SK-N-SH treated with all-trans-retinoic acid at 6 μM for 48 hours (cell line): ENCODE measurements around the gene ZHX3.

ENCODE experiments used
- ATAC-seq: fragments of 200-7000 bp; cut with Tn5 transposase; 3 replicates; pipeline ENCODE4 v1.9.1; 2020; ENCODE audit warnings: mild to moderate bottlenecking, moderate library complexity
- BACH2 ChIP-seq: fragments of 250-450 bp; sonication (Bioruptor Pico); IDR thresholded peaks from 2 replicates; pipeline ENCODE4 v1.9.0; 2021; ENCODE audit warnings: mild to moderate bottlenecking, borderline replicate concordance
- CSDC2 ChIP-seq: fragments of 250-450 bp; sonication (Bioruptor Pico); IDR thresholded peaks from 2 replicates; pipeline ENCODE4 v1.5.0; 2020; ENCODE audit warnings: mild to moderate bottlenecking, moderate library complexity
- CSRNP3 ChIP-seq: fragments of 250-450 bp; sonication (Bioruptor Pico); IDR thresholded peaks from 2 replicates; pipeline ENCODE4 v1.5.1; 2021; ENCODE audit warnings: mild to moderate bottlenecking, moderate library complexity
- ESRRG ChIP-seq: fragments of 250-450 bp; sonication (Bioruptor Pico); IDR thresholded peaks from 2 replicates; pipeline ENCODE4 v1.6.1; 2021; ENCODE audit warnings: mild to moderate bottlenecking
- GLIS3 ChIP-seq: fragments of 250-450 bp; sonication (Bioruptor Pico); IDR thresholded peaks from 2 replicates; pipeline ENCODE4 v1.5.0; 2020; ENCODE audit warnings: mild to moderate bottlenecking, moderate library complexity
- ISL1 ChIP-seq: fragments of 250-450 bp; sonication (Bioruptor Pico); IDR thresholded peaks from 2 replicates; pipeline ENCODE4 v2.1.2; 2022; ENCODE audit warnings: mild to moderate bottlenecking, moderate library complexity
- OSR1 ChIP-seq: fragments of 250-450 bp; sonication (Bioruptor Pico); IDR thresholded peaks from 2 replicates; pipeline ENCODE4 v1.8.0; 2022; ENCODE audit warnings: moderate library complexity, mild to moderate bottlenecking, inconsistent platforms
- PATZ1 ChIP-seq: fragments of 250-450 bp; sonication (Bioruptor Pico); IDR thresholded peaks from 2 replicates; pipeline ENCODE4 v1.8.0; 2020; ENCODE audit warnings: mild to moderate bottlenecking, moderate library complexity, borderline replicate concordance
- PPARA ChIP-seq: fragments of 250-450 bp; sonication (Bioruptor Pico); IDR thresholded peaks from 2 replicates; pipeline ENCODE4 v1.5.0; 2020; ENCODE audit warnings: mild to moderate bottlenecking, borderline replicate concordance
- SNAI2 ChIP-seq: fragments of 250-450 bp; sonication (Bioruptor Pico); IDR thresholded peaks from 2 replicates; pipeline ENCODE4 v1.5.0; 2020; ENCODE audit warnings: mild to moderate bottlenecking, moderate library complexity
- TCF4 ChIP-seq: fragments of 250-450 bp; sonication (Bioruptor Pico); IDR thresholded peaks from 2 replicates; pipeline ENCODE4 v1.8.0; 2021; ENCODE audit warnings: mild to moderate bottlenecking, moderate library complexity, borderline replicate concordance
- TOX ChIP-seq: fragments of 250-450 bp; sonication (Bioruptor Pico); IDR thresholded peaks from 2 replicates; pipeline ENCODE4 v1.8.0; 2021; ENCODE audit warnings: mild to moderate bottlenecking, moderate library complexity, borderline replicate concordance
- TSHZ2 ChIP-seq: fragments of 250-450 bp; sonication (Bioruptor Pico); IDR thresholded peaks from 2 replicates; pipeline ENCODE4 v1.5.0; 2020; ENCODE audit warnings: mild to moderate bottlenecking, moderate library complexity
- ZC3H10 ChIP-seq: fragments of 250-450 bp; sonication (Bioruptor Pico); IDR thresholded peaks from 2 replicates; pipeline ENCODE4 v1.5.1; 2021; ENCODE audit warnings: mild to moderate bottlenecking, moderate library complexity
- ZFP3 ChIP-seq: fragments of 250-450 bp; sonication (Bioruptor Pico); IDR thresholded peaks from 2 replicates; pipeline ENCODE4 v1.5.0; 2020; ENCODE audit warnings: mild to moderate bottlenecking, moderate library complexity
- ZFP30 ChIP-seq: fragments of 450-650 bp; formaldehyde crosslinking; IDR thresholded peaks from 2 replicates; pipeline ENCODE4 v1.5.0; 2022; ENCODE audit warnings: mild to moderate bottlenecking, moderate library complexity
- ZNF565 ChIP-seq: fragments of 450-650 bp; formaldehyde crosslinking; conservative IDR thresholded peaks from 2 replicates; pipeline ENCODE4 v1.5.0; 2020; ENCODE audit warnings: low read depth, mild to moderate bottlenecking, moderate library complexity
- ZNF70 ChIP-seq: fragments of 450-650 bp; formaldehyde crosslinking; IDR thresholded peaks from 2 replicates; pipeline ENCODE4 v1.5.0; 2020; ENCODE audit warnings: mild to moderate bottlenecking, moderate library complexity
- ZNF8 ChIP-seq: fragments of 450-650 bp; formaldehyde crosslinking; IDR thresholded peaks from 2 replicates; pipeline ENCODE4 v1.5.0; 2020; ENCODE audit warnings: mild to moderate bottlenecking, moderate library complexity

Gene ZHX3

GRCh38 chr20:41171736-41172295, 145.7 kb downstream of the ZHX3 start (continued):
- TF ChIP-seq ZNF565 (CRISPR knock-in tag) (no peak), TCF4 (CRISPR knock-in tag) (no peak), BACH2 (CRISPR knock-in tag) (no peak), ZNF8 (no peak)
- TF ChIP-seq, all 23 proteins: peak for 0

GRCh38 chr20:41170386-41171105, 147.0 kb downstream of the ZHX3 start:
- ATAC-seq, result no peak
- TF ChIP-seq CSDC2 (CRISPR knock-in tag) (no peak), BACH2 (CRISPR knock-in tag) (no peak), TCF4 (CRISPR knock-in tag) (no peak), SNAI2 (no peak), ZFP30 (CRISPR knock-in tag) (no peak), ESRRG (CRISPR knock-in tag) (no peak), CSRNP3 (CRISPR knock-in tag) (no peak), ZNF8 (no peak), PPARA (CRISPR knock-in tag) (no peak), OSR1 (CRISPR knock-in tag) (no peak), ZC3H10 (CRISPR knock-in tag) (no peak), TSHZ2 (CRISPR knock-in tag) (no peak)

GRCh38 chr20:41169791-41170351, 147.7 kb downstream of the ZHX3 start:
- TF ChIP-seq PPARA (CRISPR knock-in tag) (no peak), TCF4 (CRISPR knock-in tag) (no peak), GLIS3 (CRISPR knock-in tag) (no peak), ESRRG (CRISPR knock-in tag) (no peak), PATZ1 (CRISPR knock-in tag) (no peak), OSR1 (CRISPR knock-in tag) (no peak), ZC3H10 (CRISPR knock-in tag) (no peak), CSRNP3 (CRISPR knock-in tag) (no peak), ZFP3 (CRISPR knock-in tag) (no peak), ZNF70 (CRISPR knock-in tag) (no peak), TOX (no peak), BACH2 (CRISPR knock-in tag) (no peak), ZFP30 (CRISPR knock-in tag) (no peak), SNAI2 (no peak), CSDC2 (CRISPR knock-in tag) (no peak)
- ATAC-seq, result peak; percentile 4; the same call in 1 of the 3 replicates

- no peak for ATAC-seq
- TF ChIP-seq ISL1 (no peak), CSRNP3 (CRISPR knock-in tag) (no peak), TOX (no peak), ZNF8 (no peak), PPARA (CRISPR knock-in tag) (no peak), GLIS3 (CRISPR knock-in tag) (no peak), TCF4 (CRISPR knock-in tag) (no peak), BACH2 (CRISPR knock-in tag) (no peak), CSDC2 (CRISPR knock-in tag) (no peak), TSHZ2 (CRISPR knock-in tag) (no peak), ESRRG (CRISPR knock-in tag) (no peak), OSR1 (CRISPR knock-in tag) (no peak), ZC3H10 (CRISPR knock-in tag) (no peak), ZNF70 (CRISPR knock-in tag) (no peak), ZFP3 (CRISPR knock-in tag) (no peak)
These were observed 148.3 kb downstream of the ZHX3 start for GRCh38 chr20:41169162-41169690.
